ENCODE measurements around the gene EIF4E2. TPM values are rescaled to one million over a fixed set of nuclear protein-coding genes. Genes with fewer than 3 reads are reported as not detected.
A peak's percentile ranks its signal among the peaks of the same experiment; 100 is the strongest.

Gene EIF4E2, protein sequence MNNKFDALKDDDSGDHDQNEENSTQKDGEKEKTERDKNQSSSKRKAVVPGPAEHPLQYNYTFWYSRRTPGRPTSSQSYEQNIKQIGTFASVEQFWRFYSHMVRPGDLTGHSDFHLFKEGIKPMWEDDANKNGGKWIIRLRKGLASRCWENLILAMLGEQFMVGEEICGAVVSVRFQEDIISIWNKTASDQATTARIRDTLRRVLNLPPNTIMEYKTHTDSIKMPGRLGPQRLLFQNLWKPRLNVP
- total RNA-seq (2021) = 69.3 and 69.6 TPM in 2 replicates
- percentile 88 among the genes with signal in this experiment for Bru-seq, nascent RNA
- BruChase-seq, experiment 1, labeled RNA remaining after a 2-hour chase = percentile 83 among the genes with signal in this experiment
- percentile 89 among the genes with signal in this experiment for BruChase-seq, experiment 2, labeled RNA remaining after a 6-hour chase
- long read RNA-seq, transcript EIF4E2-202 (7 exons, 3,448 nt) = minor isoform, 14 of 157 reads
- long read RNA-seq, transcript EIF4E2-201 (7 exons, 1,604 nt) = major isoform, 102 of 157 reads
- long read RNA-seq, transcript EIF4E2-206 (6 exons, 1,014 nt) = minor isoform, 13 of 157 reads
- long read RNA-seq, transcript EIF4E2-204 (6 exons, 797 nt) = minor isoform, 6 of 157 reads
- long read RNA-seq, partial matches to known transcripts = 5 of 157 reads
- long read RNA-seq, other reads (novel, unspliced or antisense) = 10 of 157 reads

DNA sequence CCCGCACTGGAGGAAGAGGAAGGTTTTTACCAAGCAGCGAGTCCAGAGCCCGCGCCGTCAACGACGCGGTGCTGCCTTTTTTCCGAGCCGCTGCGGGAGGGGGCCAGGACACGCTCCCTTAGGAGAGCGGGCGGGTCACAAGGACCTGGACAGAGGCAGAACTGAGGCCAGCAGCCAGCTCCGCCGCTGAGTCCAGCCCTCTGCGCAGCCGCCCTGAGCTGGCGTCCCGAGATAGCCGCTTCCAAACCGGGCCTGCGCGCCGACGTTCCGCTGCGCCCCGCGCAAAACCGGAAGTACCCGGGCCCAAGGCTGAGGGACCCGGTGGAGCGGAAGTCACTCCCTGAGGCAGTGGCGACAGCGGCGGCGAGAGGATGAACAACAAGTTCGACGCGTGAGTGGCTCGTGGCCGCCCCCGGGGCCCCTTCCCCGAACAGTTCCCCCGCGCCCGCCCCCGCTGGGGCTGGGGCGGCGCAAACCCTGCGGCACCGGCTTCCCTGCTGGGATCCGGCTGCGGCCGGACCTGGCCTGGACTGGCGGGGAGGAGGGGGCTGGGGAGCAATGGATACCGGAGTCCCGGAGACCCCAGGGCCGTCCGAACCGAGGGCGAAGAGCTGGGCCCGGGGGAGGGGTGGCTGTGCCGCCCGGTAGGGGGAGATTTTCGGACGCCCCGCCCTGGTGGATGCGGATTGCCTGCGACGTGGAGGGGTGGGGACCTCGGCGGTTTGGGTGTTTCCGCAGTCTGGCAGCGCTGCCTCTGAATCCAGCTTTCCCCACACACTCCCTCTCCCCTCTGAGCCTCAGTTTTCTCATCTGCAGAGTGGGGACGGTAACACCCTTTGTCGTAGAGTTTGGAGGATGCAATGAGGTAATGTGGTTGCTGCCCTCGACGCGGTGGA lies at the start of gene EIF4E2, which contains the start of gene TIGD1:
TSS of gene EIF4E2 (plus strand) at position 336 of the 896 bp plus-strand sequence. CDS start at position 372, 36 bp downstream.
TSS of gene TIGD1 (minus strand) at position 204 of the 896 bp plus-strand sequence. CDS start 675 bp downstream, outside the sequence.
- H3K9me2 ChIP-seq (ENCODE audit: insufficient read depth) = no peaks in the 10 kb centered on the region
- H3K36me3 ChIP-seq (ENCODE audit: low read depth) = peaks cover 3% of the 10 kb centered on the region; the same call in 1 of the 2 replicates
- peak within 1 kb of the TSS; percentile 97 for H2AFZ ChIP-seq
- peak within 1 kb of the TSS; percentile 92 for H3K4me2 ChIP-seq
- H3K27ac ChIP-seq = peak within 1 kb of the TSS; percentile 89
- peaks cover 27% of the 10 kb centered on the region; the same call in 1 of the 2 replicates for H4K20me1 ChIP-seq (ENCODE audit: insufficient read depth)
- ChIA-PET CTCF (no interaction called here), POLR2A (ENCODE audit: unreplicated experiment) (interaction anchor here (0.6 to 1.0 kb wide), 5 partner anchors 17 to 1439 kb away, joined by 3 to 9 read pairs (median 5); no protein-coding TSS in a partner anchor)
- peak within 1 kb of the TSS; percentile 87 for H3K4me3 ChIP-seq
- peaks cover 87% of the 10 kb centered on the region for H3K79me2 ChIP-seq (ENCODE audit: low read depth)
- no peaks in the 10 kb centered on the region for H3K9me3 ChIP-seq (ENCODE audit: insufficient read depth, low read depth)
- no peak for TF ChIP-seq EZH2 (IDR thresholded peaks at IDR 0.05; ENCODE audit: low read depth)
- TF ChIP-seq, protein P1, sequence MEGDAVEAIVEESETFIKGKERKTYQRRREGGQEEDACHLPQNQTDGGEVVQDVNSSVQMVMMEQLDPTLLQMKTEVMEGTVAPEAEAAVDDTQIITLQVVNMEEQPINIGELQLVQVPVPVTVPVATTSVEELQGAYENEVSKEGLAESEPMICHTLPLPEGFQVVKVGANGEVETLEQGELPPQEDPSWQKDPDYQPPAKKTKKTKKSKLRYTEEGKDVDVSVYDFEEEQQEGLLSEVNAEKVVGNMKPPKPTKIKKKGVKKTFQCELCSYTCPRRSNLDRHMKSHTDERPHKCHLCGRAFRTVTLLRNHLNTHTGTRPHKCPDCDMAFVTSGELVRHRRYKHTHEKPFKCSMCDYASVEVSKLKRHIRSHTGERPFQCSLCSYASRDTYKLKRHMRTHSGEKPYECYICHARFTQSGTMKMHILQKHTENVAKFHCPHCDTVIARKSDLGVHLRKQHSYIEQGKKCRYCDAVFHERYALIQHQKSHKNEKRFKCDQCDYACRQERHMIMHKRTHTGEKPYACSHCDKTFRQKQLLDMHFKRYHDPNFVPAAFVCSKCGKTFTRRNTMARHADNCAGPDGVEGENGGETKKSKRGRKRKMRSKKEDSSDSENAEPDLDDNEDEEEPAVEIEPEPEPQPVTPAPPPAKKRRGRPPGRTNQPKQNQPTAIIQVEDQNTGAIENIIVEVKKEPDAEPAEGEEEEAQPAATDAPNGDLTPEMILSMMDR (conservative IDR thresholded peaks at IDR 0.05) = no peak; the same call in 1 of the 2 replicates
- H3K4me1 ChIP-seq (replicated peaks; ENCODE audit: insufficient read depth) = peaks cover 13% of the 10 kb centered on the region
- DNase-seq = peak; percentile 81 to 95
- no TSS peak for BruUV-seq (replicated peaks)
- no peaks in the 10 kb centered on the region for H3K27me3 ChIP-seq (ENCODE audit: insufficient read depth, low read depth)
- intact Hi-C loops (cut with micrococcal nuclease; ENCODE audit: unreplicated experiment) = loop anchor here (2.0 to 5.0 kb wide), 2 partner anchors 42 to 702 kb away; partner anchors contain the start of gene ATG16L1
- no peaks in the 10 kb centered on the region; the same call in 1 of the 2 replicates for H3F3A ChIP-seq (ENCODE audit: insufficient read depth, low read depth)

DNA sequence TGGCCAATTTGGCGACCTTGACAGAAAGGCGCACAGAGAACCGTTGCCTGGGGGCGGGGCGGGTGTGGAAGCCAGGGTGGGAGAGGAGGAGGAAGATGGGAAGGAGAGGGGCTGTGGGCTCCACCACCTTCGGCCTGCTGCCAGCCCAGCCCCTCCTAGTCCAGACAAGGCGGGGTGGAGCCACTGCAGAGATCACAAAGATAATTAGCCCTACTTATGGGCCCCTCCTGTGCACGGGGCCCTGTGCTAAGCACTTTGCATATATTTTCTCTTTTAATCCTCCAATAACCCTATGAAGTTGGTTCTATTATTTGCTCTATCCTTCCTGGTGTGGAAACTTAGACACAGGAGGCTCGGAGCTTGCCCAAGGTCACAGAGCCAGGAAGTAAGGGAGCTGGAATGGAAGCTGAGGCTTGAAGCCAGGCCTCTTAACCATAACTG lies 49.1 kb upstream of the EIF4E2 start:
- intact Hi-C loops (cut with micrococcal nuclease; ENCODE audit: unreplicated experiment) = no loop called here
- H3K27ac ChIP-seq = no peak overlapping the region
- no peaks in the 10 kb centered on the region for H3K79me2 ChIP-seq (ENCODE audit: low read depth)
- H3K9me2 ChIP-seq (ENCODE audit: insufficient read depth) = no peaks in the 10 kb centered on the region
- H3K36me3 ChIP-seq (ENCODE audit: low read depth) = no peaks in the 10 kb centered on the region
- CTCF ChIA-PET = interaction anchor here (0.6 to 0.8 kb wide), 2 partner anchors 30 to 55 kb away, joined by 3 to 7 read pairs; no protein-coding TSS in a partner anchor
- H3K4me3 ChIP-seq = no peak overlapping the region
- H3K27me3 ChIP-seq (ENCODE audit: insufficient read depth, low read depth) = peaks cover 48% of the 10 kb centered on the region
- H2AFZ ChIP-seq = no peak overlapping the region
- H4K20me1 ChIP-seq (ENCODE audit: insufficient read depth) = no peaks in the 10 kb centered on the region
- H3K4me1 ChIP-seq (replicated peaks; ENCODE audit: insufficient read depth) = no peaks in the 10 kb centered on the region
- POLR2A ChIA-PET (ENCODE audit: unreplicated experiment) = interaction anchor here (0.6 kb wide), 1 partner anchor 23 kb away, joined by 6 read pairs; no protein-coding TSS in a partner anchor
- DNase-seq = no peak
- H3K4me2 ChIP-seq = no peak overlapping the region
- BruUV-seq (replicated peaks) = no TSS peak
- TF ChIP-seq EZH2 (IDR thresholded peaks at IDR 0.05; ENCODE audit: low read depth) = no peak
- TF ChIP-seq, protein P1 (conservative IDR thresholded peaks at IDR 0.05) = no peak
- no peaks in the 10 kb centered on the region for H3K9me3 ChIP-seq (ENCODE audit: insufficient read depth, low read depth)
- H3F3A ChIP-seq (ENCODE audit: insufficient read depth, low read depth) = no peaks in the 10 kb centered on the region

Data from PC-9 (cell line).